Cortex of kidney (tissue), 1 donor: ENCODE results near the gene SDR42E2.
"Not testable (repeated sequence)": the region's sequence is repeated elsewhere in the genome, so short reads cannot be mapped to it uniquely, and the experiment has no call there.

Experiments
- DNase-seq: peaks from one replicate; lab custom pipeline; 2025; lab: John Stamatoyannopoulos, UW

The SDR42E2 gene

DNA sequence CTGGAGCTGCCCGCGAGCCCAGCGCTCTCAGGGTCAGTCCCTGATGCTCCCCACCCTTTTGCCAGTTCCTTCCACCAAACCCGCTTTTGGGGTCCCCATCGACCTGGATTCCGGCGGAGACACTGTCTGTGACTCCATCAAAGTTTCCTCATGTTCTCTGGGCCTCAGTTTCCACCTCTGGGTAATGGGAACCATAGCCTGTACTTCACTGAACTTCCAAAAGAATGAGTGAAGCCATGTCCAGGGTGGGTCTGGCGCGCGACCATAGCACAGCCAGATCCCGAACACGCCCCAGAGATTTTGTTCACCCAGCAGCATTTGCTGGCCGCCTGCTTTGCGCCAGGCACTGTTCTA, 327 bp downstream of the SDR42E2 start:
- DNase-seq = no peak

DNA sequence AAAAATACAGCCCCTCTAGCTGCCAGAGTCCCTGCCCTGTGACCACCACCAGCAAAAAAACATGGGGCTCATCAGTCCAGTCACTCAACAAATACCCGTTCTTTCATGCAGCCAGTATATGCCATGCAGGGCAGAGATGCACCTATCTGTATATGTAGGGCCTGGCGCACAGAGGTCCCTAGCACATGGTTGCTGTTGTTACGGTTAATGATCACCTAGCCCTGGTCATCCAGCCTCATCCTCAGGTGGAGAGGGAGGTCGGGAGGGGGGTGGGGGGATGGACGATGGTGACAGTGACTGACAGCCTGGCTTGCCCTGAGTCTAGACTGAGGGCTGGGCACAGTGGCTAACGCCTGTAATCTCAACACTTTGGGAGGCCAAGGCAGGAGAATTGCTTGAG, 1.5 kb downstream of the SDR42E2 start:
- DNase-seq = no peak

GRCh38 chr16:22164482-22164881, 2.2 kb downstream of the SDR42E2 start:
- no peak for DNase-seq

GRCh38 chr16:22165508-22166285, 3.4 kb downstream of the SDR42E2 start:
- DNase-seq = no peak

GRCh38 chr16:22171953-22172352, 9.6 kb downstream of the SDR42E2 start:
- no peak for DNase-seq

DNA sequence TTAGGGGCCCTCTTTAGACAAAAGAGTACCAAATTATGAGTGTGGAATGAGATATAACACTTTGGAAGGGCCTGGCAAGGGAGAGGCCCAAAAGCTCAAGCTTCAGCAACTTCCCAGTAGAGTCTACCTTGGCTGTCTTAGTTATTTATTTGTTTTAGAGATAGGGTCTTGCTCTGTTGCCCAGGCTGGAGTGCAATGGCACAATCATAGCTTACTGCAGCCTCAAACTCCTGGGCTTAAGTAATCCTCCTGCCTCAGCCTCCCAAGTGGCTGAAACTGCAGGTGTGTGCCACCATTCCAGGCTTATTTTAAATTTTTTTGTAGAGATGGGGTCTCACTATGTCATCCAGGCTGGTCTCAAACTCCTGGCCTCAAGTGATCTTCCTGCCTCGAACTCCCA, 10.3 kb downstream of the SDR42E2 start:
- not testable (repeated sequence) for DNase-seq

- no peak for DNase-seq
These were observed 12.3 kb downstream of the SDR42E2 start for GRCh38 chr16:22174642-22175041.

DNA sequence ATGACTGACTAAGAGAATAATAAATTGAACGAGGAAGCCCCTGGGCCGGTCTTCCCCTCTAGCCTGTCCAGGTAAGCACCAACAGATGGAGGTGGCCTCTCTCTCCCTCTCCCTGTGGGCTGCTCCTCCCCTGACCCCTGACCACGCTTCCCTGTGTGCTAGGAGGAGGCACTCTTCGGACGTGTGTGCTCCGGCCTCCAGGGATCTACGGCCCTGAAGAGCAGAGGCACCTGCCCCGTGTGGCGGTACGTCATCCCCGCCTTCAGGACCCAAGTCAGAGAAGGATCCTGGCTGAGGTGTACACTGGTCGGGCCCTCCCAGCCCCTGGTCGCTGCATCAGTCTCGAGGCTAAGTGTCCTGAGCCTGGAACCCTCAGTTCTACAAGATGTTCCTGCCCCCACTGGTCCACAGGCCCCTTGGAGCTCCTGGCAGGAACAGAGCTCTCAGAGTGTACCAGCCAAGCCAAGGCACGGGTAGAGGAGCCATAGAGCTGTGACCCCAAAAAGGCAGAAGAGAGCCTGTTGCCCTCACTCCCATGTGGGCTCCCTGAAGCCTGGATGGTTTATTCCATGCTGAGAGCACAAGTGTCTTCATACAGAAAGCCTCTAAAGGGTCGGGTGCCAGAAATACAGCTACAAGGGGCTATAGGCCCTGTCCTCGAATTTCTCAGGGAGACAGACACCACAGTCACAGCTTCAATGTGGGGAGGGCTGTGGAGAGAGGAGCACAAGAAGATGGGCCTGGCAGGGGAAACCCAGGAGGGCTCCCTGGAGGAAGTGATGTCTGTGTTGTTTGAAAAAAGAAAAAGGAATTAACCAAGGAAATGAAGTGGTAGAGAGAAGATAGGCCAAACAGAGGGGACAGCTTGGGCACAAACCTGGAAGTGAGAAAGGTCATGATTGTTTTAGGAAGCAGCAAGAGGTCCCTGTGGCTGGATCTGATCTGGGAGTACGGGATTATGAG, 15.9 kb downstream of the SDR42E2 start:
- no peak for DNase-seq

GRCh38 chr16:22181426-22181825, 19.1 kb downstream of the SDR42E2 start:
- DNase-seq = no peak

DNA sequence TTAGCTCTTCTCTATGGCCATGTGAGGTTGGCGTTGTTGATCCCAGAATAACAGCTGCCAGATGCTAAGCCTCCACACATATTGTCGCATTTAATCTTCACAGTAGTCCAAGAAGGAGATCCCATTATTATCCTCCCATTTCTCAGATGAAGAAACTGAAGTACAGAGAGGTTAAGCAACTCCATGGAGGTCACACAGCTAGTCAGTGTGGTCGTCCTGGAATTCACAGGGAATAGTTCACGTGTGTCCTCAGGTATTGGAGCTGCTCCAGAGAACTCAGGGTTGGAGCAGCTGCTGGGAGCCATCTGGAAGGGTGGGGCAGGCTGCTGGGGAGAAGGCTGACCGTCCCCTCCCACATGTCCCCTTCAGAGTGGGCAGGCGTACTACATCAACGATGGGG, 19.5 kb downstream of the SDR42E2 start:
- DNase-seq = no peak

- no peak for DNase-seq
These were observed 21.0 kb downstream of the SDR42E2 start for GRCh38 chr16:22183335-22183734.

DNA sequence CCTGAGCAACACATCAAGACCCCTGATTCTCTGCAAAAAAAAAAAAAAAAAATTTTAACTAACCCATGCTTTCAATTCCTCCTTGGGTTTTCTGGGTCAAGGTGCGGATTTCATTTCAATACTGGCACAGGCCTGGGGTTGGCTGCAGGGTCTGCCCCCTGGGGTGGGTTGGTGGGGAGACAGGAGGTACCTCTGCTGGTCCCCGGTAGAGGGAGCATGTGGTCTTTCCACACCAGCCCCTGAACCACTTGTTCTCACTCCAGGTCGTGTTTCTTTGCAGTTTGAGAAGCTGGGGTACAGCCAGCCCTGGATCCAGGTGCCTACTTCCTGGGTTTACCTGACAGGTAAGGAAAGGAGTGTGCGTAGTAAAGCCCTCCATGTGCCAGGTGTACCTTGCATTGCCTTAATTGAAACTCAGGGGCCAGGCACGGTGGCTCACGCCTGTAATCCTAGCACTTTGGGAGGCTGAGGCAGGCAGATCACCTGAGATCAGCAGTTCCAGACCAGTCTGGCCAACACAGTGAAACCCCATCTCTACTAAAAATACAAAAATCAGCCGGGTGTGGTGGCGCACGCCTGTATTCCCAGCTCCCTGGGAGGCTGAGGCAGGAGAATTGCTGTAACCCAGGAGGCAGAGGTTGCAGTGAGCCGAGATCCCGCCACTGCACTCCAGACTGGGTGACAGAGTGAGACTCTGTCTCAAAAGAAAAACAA, 21.8 kb downstream of the SDR42E2 start:
- DNase-seq = no peak

- DNase-seq = no peak
These were observed 22.3 kb downstream of the SDR42E2 start for GRCh38 chr16:22184615-22184968.

GRCh38 chr16:22186517-22186916, 24.2 kb downstream of the SDR42E2 start:
- no peak for DNase-seq

- DNase-seq = no peak
These were observed 25.9 kb downstream of the SDR42E2 start for GRCh38 chr16:22188267-22188594.

- DNase-seq = no peak
These were observed 26.5 kb downstream of the SDR42E2 start for GRCh38 chr16:22188595-22189442.

- no peak for DNase-seq
These were observed 27.3 kb downstream of the SDR42E2 start for GRCh38 chr16:22189473-22190080.

GRCh38 chr16:22190081-22190775, 27.9 kb downstream of the SDR42E2 start:
- DNase-seq = peak; percentile 49

DNA sequence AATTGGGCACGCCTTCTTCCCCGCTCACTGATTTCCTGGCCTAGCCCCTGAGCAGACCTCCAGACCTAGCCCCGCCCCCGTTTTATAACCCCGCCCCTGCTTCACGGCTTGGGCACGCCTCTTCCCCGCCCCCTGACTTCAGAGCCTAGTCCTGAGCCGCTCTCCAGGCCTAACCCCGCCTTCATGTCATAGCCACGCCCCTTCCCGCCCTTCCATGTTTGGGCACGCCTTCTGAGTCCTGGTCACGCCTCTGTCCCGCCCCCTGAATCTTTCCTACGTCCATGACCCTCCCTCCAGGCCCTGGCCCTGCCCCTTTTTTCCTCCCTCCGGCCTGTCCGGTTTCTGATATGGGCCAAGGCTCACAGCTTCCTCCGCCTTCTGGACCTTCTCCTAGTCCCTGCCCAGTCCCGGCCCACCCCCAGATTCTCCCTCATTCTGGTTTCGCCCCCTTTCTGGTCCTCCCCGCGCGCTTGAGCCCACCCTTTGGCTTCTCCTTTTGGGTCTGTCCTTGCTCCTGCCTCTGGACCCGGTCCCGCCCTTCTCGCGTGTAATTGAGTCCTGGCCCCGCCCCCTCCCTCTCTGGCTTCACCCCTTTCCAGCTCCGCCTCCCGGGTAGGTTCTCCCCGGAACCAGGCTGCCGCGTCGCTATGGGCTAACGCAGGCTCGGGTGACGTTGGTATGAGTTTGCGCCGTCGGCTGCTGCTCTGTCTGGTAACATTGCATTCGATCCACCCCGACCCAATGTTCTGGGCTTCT, 28.6 kb downstream of the SDR42E2 start:
- DNase-seq = no peak
